K562 (cell line): ENCODE data around the gene ONECUT1. TPM values are rescaled to one million over a fixed set of nuclear protein-coding genes. Genes with fewer than 3 reads are reported as not detected.

Source experiments
- ARID2 ChIP-seq: fragments of 450-650 bp; IDR thresholded peaks from 2 replicates; pipeline ENCODE4 v1.6.1; 2017; ENCODE audit warnings: antibody characterized with exemption, mild to moderate bottlenecking
- ATF1 ChIP-seq, 2 experiments: fragments of 450-650 bp in 1 of 2; IDR thresholded peaks; 2 replicates each; pipeline ENCODE4 v1.6.1; 2016; ENCODE audit warnings: missing compliant biosample characterization in 1 of 2, missing genetic modification characterization in 1 of 2
- BCLAF1 ChIP-seq, 2 experiments: fragments of 450-650 bp in 1 of 2; IDR thresholded peaks; 2 replicates each; pipeline ENCODE4 v1.6.1; 2011 to 2017; ENCODE audit warnings: low read depth in 2 of 2, antibody characterized with exemption in 1 of 2, borderline replicate concordance in 1 of 2, low read length in 1 of 2, mild to moderate bottlenecking in 1 of 2, mixed read lengths in 1 of 2; ENCODE audit not compliant: control insufficient read depth in 1 of 2
- C11orf30 ChIP-seq: fragments of 450-650 bp; IDR thresholded peaks from 2 replicates; pipeline ENCODE4 v1.6.1; 2016; ENCODE audit warnings: low read depth, mild to moderate bottlenecking
- EP400 ChIP-seq: fragments of 450-650 bp; IDR thresholded peaks from 2 replicates; pipeline ENCODE4 v1.6.1; 2017; ENCODE audit warnings: antibody characterized with exemption, mild to moderate bottlenecking, moderate library complexity
- HCFC1 ChIP-seq: IDR thresholded peaks from 2 replicates; pipeline ENCODE4 v1.6.1; 2012; ENCODE audit warnings: low read depth, low read length, improper control_type of control experiment
- HES1 ChIP-seq: fragments of 450-650 bp; IDR thresholded peaks from 2 replicates; pipeline ENCODE4 v1.6.1; 2016; ENCODE audit warnings: low read depth, mild to moderate bottlenecking, moderate library complexity
- MEF2A ChIP-seq: IDR thresholded peaks from 2 replicates; pipeline ENCODE4 v1.6.1; 2011; ENCODE audit warnings: low read depth, mild to moderate bottlenecking, low read length, moderate library complexity; ENCODE audit not compliant: control insufficient read depth
- MYBL2 ChIP-seq, 2 experiments: fragments of 450-650 bp in 1 of 2; sonication (generic) in 1 of 2; formaldehyde crosslinking in 1 of 2; IDR thresholded peaks; 2 replicates each; pipeline versions ENCODE4 v1.6.1 to v1.8.1; 2017 to 2022; ENCODE audit warnings: borderline replicate concordance in 1 of 2, inconsistent platforms in 1 of 2, low read depth in 1 of 2, mild to moderate bottlenecking in 1 of 2, missing genetic modification reagents in 1 of 2, moderate library complexity in 1 of 2
- PHB2 ChIP-seq: fragments of 450-650 bp; IDR thresholded peaks from 2 replicates; pipeline ENCODE4 v1.6.1; 2017; ENCODE audit warnings: low read depth
- PHF20 ChIP-seq: fragments of 450-650 bp; IDR thresholded peaks from 2 replicates; pipeline ENCODE4 v1.6.1; 2018; ENCODE audit not compliant: partially characterized antibody
- POLR2H ChIP-seq: IDR thresholded peaks from 2 replicates; pipeline ENCODE4 v1.6.1; 2016; ENCODE audit warnings: missing genetic modification characterization, low read depth, mild to moderate bottlenecking, control low read depth, missing compliant biosample characterization, moderate library complexity
- RAD21 ChIP-seq, 2 experiments: fragments of 250-450 bp in 1 of 2; fragments of 450-650 bp in 1 of 2; sonication (Bioruptor Pico) in 1 of 2; formaldehyde crosslinking in 1 of 2; IDR thresholded peaks in 1 of 2; conservative IDR thresholded peaks in 1 of 2; 2 replicates each; pipeline versions ENCODE4 v1.4.0 to v1.8.0; 2020 to 2022; ENCODE audit warnings: mild to moderate bottlenecking in 2 of 2, moderate library complexity in 1 of 2
- RCOR1 ChIP-seq, 2 experiments: IDR thresholded peaks; 2 replicates each; pipeline ENCODE4 v1.6.1; 2012; ENCODE audit warnings: low read depth in 2 of 2, low read length in 2 of 2, borderline replicate concordance in 1 of 2, improper control_type of control experiment in 1 of 2
- SMAD2 ChIP-seq: fragments of 150-350 bp; IDR thresholded peaks from 2 replicates; pipeline ENCODE4 v1.6.1; 2014; ENCODE audit warnings: low read depth, mild to moderate bottlenecking, low read length
- STAG1 ChIP-seq: sonication (generic); formaldehyde crosslinking; IDR thresholded peaks from 2 replicates; pipeline ENCODE4 v1.5.0; 2020; ENCODE audit warnings: missing genetic modification reagents, borderline replicate concordance
- ZBED1 ChIP-seq: IDR thresholded peaks from 2 replicates; pipeline ENCODE4 v1.6.1; 2014
- ZNF436 ChIP-seq: fragments of 250-450, 450-650 bp; sonication (Bioruptor Pico); formaldehyde crosslinking; IDR thresholded peaks from 2 replicates; pipeline ENCODE4 v1.7.0; 2020; ENCODE audit warnings: mild to moderate bottlenecking
- polyA plus RNA-seq, 8 experiments: library from polyadenylated mRNA; depleted of rRNA in 4 of 8; stranded (reverse) in 5 of 8; unstranded in 3 of 8; fragments of >200 nt; fragmentation: Nextera tagmentation in 2 of 8; fragmentation: Illumina TruSeq in 1 of 8; extraction: Ambion mirVana in 2 of 8; extraction: Trizol in 1 of 8; gene quantifications; 2 replicates each; pipeline versions ENCODE4 v1.2.1 to v1.2.3, GENCODE V29; 2011 to 2014; ENCODE audit warnings: inconsistent platforms in 1 of 8, missing spikeins in 1 of 8
- total RNA-seq, 7 experiments: library from RNA; depleted of rRNA in 6 of 7; stranded (reverse); fragments of >200 nt in 6 of 7; fragmentation: Illumina TruSeq in 2 of 7; extraction: Trizol in 2 of 7; gene quantifications; 2 replicates each; pipeline versions ENCODE4 v1.2.1 to v1.2.3, GENCODE V29; 2011 to 2021; ENCODE audit warnings: low replicate concordance in 1 of 7
- TF ChIP-seq, protein P1 (sequence below): fragments of 450-650 bp; IDR thresholded peaks from one replicate; pipeline ENCODE4 v1.6.1; 2018; ENCODE audit warnings: mild to moderate bottlenecking, moderate library complexity; ENCODE audit not compliant: partially characterized antibody
- TF ChIP-seq, protein P2 (sequence below): fragments of 450-650 bp; IDR thresholded peaks from 2 replicates; pipeline ENCODE4 v1.7.0; 2016; ENCODE audit warnings: borderline replicate concordance

ONECUT1 gene
- total and polyA plus RNA-seq, 9 of the 15 experiments (the other 6 are each of a cell fraction or from before 2014, with no cell fraction given) = not detected

DNA sequence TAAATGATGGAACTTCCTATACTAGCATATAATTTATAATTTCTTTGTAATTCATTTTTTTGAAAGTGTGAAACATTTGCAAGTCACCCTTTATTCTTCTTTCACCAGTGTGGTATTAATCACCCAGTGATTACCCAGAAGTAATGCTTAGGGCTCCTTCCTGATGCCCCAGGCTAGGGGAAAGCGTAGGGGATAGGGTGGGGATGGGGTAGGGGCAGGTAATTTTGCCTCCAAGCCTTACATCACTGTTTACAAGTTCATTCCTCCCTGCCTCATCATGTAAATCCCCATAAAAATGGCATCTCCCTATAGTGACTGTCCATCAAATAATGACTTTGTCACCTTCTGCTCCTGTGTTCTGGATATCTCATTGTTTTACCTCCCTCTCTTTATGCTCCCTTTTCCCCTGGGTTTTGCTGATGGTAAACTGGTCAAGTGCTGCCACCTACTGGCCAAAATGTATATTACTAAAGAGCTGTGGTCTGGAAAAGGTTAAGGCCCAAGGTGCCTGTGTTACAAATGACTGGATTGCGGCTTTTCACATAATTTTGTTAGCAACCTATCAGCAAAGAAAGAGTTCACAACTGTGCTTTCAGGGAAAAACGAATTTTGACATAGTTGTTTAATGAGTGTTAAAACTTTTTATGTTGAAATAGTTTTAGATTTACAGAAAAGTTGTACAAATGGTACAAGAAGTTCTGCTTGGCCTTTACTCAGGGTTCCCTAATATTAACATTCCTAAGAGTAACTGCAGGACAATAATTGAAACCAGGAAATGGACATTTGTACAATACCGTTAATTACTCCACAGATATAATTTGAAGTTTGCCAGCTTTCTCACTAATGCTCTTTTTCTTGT lies 54.7 kb downstream of the ONECUT1 start (continued):
- TF ChIP-seq, protein P1, sequence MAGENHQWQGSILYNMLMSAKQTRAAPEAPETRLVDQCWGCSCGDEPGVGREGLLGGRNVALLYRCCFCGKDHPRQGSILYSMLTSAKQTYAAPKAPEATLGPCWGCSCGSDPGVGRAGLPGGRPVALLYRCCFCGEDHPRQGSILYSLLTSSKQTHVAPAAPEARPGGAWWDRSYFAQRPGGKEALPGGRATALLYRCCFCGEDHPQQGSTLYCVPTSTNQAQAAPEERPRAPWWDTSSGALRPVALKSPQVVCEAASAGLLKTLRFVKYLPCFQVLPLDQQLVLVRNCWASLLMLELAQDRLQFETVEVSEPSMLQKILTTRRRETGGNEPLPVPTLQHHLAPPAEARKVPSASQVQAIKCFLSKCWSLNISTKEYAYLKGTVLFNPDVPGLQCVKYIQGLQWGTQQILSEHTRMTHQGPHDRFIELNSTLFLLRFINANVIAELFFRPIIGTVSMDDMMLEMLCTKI = no peak
- TF ChIP-seq ZNF436 (CRISPR knock-in tag) (no peak), ATF1 (CRISPR knock-in tag; IDR thresholded peaks at IDR 0.05) (no peak), ATF1 (tag; IDR thresholded peaks at IDR 0.05) (no peak), PHF20 (no peak), BCLAF1 (IDR thresholded peaks at IDR 0.05; ENCODE audit: borderline replicate concordance in 1 of 2, control insufficient read depth in 1 of 2, low read depth in 2 of 2, low read length in 1 of 2) (no peak), RCOR1 (IDR thresholded peaks at IDR 0.05; ENCODE audit: borderline replicate concordance in 1 of 2, low read depth in 2 of 2, low read length in 2 of 2) (0 out of 4 replicates have a peak, but pooled peaks of 1 of the 2 experiments have one; percentile 10), C11orf30 (no peak), ARID2 (peak; percentile 80), SMAD2 (no peak), STAG1 (peak; percentile 66; the same call in 1 of the 2 replicates), MYBL2 (IDR thresholded peaks at IDR 0.05; ENCODE audit: low read depth) (no peak), MYBL2 (CRISPR knock-in tag; IDR thresholded peaks at IDR 0.05; ENCODE audit: borderline replicate concordance) (no peak), RAD21 (CRISPR knock-in tag; conservative IDR thresholded peaks at IDR 0.05 in 1 of 2, IDR thresholded peaks at IDR 0.05 in 1 of 2) (peak; percentile 90 to 92), EP400 (no peak), HES1 (no peak), POLR2H (no peak), MEF2A (no peak), ZBED1 (no peak), PHB2 (no peak), HCFC1 (no peak)
- TF ChIP-seq, protein P2, sequence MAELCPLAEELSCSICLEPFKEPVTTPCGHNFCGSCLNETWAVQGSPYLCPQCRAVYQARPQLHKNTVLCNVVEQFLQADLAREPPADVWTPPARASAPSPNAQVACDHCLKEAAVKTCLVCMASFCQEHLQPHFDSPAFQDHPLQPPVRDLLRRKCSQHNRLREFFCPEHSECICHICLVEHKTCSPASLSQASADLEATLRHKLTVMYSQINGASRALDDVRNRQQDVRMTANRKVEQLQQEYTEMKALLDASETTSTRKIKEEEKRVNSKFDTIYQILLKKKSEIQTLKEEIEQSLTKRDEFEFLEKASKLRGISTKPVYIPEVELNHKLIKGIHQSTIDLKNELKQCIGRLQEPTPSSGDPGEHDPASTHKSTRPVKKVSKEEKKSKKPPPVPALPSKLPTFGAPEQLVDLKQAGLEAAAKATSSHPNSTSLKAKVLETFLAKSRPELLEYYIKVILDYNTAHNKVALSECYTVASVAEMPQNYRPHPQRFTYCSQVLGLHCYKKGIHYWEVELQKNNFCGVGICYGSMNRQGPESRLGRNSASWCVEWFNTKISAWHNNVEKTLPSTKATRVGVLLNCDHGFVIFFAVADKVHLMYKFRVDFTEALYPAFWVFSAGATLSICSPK = no peak
